IPS DF 4.7 (cell line): ENCODE results near the gene PROSER3.

ENCODE experiments used
- DNase-seq: peaks from one replicate; pipeline ENCODE4 v3.0.0-alpha.2; 2013; ENCODE audit warnings: low spot score; ENCODE audit errors: extremely low read depth

The PROSER3 gene

DNA sequence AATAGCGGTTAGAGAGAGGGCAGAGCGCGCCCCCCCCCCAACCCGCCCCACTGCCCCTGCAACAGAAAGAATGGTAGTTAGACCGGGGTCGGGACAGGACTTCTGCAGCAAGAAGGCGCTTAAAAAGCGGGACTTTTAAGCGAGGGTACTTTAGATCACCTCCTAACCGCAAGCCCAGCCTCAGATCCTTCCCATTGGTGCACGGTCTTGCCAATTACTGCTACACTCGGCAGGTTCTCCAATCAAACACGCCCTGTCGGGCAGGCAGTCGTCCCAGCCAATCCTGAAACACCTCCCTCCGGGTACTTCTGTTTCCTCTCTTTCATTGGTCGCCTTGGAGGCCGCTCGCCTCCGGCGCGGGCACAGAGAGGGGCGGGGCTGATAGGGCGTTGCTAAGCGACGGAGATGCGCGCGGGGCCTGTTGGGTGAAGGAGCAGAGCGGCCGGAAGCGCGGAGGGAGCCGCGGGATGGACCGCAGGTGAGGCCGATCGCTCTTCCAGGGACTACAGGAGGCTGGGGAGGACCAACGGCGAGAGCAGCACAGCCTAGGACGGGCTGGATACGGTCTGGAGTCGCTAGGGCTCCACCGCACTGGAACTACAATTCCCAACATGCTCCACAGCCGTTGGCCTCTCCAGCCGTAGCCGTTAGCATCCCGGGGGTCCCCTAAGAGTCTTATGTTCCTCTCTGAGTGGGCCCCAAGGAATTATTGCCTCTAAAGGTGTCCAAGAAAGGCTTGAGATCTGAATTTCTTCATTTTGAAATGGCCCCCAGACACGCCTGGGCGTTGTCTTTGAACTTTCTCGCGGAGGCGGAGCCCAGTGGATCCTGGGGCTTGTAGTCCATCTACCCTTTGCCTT is at the start of gene PROSER3:
Gene PROSER3, plus strand, starts transcription at position 428 of the 860 bp plus-strand sequence. Its CDS starts 40 bp downstream, at position 468.
- peak; percentile 97 for DNase-seq

- DNase-seq = no peak
Observed at GRCh38 chr19:35708391-35708790, 49.6 kb upstream of the PROSER3 start.

DNA sequence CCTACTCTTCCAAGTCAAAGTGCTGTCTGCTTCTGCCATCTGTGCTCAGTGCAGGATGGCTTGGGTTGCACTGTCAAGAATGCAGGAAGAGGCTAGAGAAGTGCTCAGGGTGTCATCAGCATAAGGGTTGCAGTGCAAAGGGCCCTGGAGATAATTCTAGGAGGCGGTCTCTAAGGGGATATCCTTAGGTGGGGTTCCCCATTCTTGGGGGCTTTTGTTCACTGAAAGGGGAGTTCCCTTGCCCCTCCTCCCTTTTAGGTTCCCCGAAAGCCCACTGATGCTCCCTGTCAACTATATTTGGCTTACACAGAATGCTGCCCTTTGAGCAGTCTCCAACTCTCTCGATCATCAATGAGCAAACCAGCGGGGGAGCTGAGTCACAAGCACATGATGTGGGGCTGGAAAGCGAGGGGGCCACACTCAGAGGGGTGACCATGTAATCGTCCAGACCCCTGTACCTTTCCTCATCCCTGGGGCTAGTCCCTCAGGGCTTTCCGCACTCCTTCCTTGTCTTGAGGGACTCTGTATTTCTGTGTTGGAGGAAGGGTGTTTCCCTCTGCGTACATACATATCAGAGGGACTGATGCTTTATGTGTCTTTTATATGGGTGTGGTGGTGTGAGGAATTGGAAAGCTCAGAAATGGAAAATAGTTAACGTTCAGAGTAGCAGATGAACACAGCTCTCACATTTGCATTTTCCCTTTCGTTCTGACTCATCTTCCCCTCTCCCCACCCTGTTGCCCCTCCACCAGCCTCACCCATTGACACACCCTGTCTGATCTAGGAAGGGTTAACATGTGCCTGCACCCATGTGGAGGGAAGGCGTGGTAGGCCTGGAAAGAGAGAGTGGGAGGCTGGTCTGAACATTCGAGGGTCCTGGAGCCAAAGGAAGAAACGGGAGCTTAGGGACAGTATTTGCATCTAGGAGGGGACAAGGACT is 46.9 kb upstream of the PROSER3 start:
- DNase-seq = no peak

GRCh38 chr19:35712567-35713505 is 45.1 kb upstream of the PROSER3 start:
- DNase-seq = no peak

GRCh38 chr19:35713506-35713850 is 44.5 kb upstream of the PROSER3 start:
- DNase-seq = no peak

GRCh38 chr19:35713904-35714495 is 44.0 kb upstream of the PROSER3 start:
- no peak for DNase-seq

GRCh38 chr19:35714601-35715354 is 43.2 kb upstream of the PROSER3 start:
- DNase-seq = no peak

DNA sequence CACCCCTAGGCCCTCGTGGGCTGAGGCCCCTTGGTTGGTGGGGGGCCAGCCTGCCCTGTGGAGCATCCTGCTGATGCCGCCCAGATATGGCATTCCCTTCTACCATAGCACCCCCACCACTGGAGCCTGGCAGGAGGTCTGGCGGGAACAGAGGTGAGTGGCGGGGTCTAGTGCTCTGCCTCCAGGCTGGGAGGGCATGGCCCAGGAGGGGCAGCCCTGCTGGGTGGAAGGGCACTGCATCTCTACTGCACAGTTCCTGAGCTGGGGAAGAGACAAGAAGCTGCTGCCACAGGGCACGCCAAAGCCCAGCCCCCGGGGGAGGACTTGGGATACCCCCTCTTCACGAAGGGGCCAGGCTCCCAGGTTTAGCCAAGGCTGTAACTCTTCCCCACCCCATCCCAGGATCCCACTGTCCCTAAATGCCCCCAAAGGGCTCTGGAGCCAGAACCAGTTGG is 42.6 kb upstream of the PROSER3 start:
- no peak for DNase-seq

DNA sequence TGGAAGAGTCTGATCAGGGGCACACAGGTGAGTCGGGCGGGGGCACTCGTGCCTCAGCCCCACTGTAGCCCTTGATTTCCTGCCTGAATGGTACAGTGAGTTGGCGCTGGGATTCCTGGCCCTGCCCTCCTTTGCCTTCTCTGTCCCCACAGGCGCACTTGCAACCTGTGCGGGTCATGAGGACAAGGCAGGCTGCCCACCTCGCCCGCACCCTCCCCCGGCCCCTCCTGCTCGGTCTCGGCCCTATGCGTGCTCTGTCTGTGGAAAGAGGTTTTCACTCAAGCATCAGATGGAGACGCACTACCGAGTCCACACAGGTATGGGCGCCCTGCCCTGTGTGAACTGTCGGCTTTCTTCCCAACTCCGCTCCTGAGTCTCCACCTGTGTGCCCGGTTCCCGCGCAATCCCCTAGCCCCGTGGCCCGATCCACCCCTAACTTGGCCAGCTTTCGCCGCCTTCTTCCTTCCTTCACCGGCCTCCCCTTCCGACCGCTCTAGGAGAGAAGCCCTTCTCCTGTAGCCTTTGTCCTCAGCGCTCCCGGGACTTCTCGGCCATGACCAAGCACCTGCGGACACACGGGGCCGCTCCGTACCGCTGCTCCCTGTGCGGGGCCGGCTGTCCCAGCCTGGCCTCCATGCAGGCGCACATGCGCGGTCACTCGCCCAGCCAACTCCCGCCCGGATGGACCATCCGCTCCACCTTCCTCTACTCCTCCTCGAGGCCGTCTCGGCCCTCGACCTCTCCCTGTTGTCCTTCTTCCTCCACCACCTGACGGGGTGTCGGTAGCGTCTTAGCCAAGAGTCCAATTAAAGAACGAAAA is 41.8 kb upstream of the PROSER3 start:
- no peak for DNase-seq

- DNase-seq = peak; percentile 98
Observed at GRCh38 chr19:35716801-35717664, 40.9 kb upstream of the PROSER3 start.

- no peak for DNase-seq
Observed at GRCh38 chr19:35717665-35718344, 40.2 kb upstream of the PROSER3 start, which contains the start of gene KMT2B. TSS of gene KMT2B (plus strand) at chr19:35718003. CDS start at chr19:35718019, 16 bp downstream.

- no peak for DNase-seq
Observed at GRCh38 chr19:35718345-35719041, 39.5 kb upstream of the PROSER3 start.

GRCh38 chr19:35719402-35720162 is 38.4 kb upstream of the PROSER3 start:
- no peak for DNase-seq

- no peak for DNase-seq
Observed at GRCh38 chr19:35720163-35720524, 37.8 kb upstream of the PROSER3 start.

GRCh38 chr19:35720648-35721047 is 37.3 kb upstream of the PROSER3 start:
- no peak for DNase-seq

DNA sequence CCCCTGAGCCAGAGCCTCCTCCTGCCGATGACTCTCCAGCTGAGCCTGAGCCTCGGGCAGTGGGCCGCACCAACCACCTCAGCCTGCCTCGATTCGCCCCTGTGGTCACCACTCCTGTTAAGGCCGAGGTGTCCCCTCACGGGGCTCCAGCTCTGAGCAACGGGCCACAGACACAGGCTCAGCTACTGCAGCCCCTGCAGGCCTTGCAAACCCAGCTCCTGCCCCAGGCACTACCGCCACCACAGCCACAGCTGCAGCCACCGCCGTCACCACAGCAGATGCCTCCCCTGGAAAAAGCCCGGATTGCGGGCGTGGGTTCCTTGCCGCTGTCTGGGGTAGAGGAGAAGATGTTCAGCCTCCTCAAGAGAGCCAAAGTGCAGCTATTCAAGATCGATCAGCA is 36.6 kb upstream of the PROSER3 start:
- DNase-seq = no peak
